GM21528 (cell line): ENCODE measurements around the gene GFRA4.

Experiments used
- ATAC-seq: cut with Tn5 transposase; IDR thresholded peaks from one replicate; pipeline ENCODE4 v1.9.1; 2021; ENCODE audit warnings: mild to moderate bottlenecking, moderate library complexity; ENCODE audit not compliant: unreplicated experiment, low FRiP score

The GFRA4 gene, protein sequence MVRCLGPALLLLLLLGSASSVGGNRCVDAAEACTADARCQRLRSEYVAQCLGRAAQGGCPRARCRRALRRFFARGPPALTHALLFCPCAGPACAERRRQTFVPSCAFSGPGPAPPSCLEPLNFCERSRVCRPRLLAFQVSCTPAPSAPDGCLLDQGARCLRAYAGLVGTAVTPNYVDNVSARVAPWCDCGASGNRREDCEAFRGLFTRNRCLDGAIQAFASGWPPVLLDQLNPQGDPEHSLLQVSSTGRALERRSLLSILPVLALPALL

DNA sequence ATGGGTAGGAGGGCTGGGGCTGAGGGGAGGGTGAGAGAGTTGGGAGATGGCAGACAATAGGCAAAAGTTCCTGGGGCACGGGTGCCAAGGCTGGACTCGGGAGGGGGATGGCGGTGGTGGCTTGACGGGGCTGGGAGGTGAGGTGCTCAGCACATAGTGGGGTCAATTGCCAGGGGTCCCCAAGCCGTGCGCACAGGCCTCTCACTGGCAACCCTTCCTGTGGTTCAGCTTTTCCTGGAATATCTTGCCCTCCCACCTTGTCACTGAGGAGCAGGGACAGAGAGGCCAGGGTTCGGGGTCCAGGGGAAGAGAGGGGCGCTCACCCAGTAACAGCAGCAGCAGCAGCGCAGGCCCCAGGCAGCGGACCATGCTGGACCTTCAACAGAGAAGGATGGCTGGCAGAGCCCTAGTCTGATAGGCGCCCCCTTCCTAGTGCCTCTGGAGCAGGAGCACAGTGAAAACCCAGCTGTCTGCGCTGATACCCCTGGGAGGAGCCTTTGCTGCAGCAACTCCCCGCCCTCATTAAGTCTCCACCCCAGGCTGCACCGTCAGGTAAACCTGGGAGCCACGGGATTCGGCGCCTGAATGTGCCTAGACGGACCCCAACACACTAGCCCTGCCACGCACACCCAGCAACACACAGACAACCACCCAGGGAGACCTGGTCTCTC is at the start of gene GFRA4:
Gene GFRA4, minus strand, starts transcription at position 369 of the 671 bp plus-strand sequence. Its CDS starts 0 bp downstream, at position 369.
- ATAC-seq = no peak

DNA sequence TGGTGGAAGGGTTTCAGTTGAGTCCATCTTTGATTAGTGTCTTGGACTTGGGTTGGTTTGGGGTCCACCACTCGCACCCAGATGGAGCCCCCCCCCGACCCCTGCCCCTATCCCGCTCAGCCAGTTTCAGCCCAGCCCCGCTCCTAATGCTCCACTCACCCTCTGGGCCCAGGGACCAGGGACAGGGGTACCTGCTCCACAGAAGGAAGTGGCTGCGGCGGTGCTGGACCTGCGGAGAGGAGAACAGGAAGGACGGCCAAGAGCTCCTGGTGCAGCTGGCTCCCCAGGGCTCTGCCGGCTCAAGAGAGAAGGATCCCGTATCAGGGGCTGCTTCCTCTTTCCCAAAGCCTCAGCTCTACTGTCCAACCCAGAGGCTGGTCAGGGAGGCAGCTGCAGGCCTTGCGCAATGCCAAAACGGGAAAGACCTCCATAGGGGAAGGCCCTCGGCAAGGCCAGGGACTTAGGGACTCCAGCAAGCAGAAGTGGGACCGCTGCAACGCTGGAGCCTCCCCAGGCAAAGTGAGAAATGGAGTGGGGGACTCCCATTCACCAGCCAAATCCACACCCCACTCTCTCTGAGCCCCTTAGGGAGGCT is 49.2 kb upstream of the GFRA4 start, which contains the start of gene SIGLEC1:
Gene SIGLEC1, minus strand, starts transcription at position 322 of the 595 bp plus-strand sequence. CDS start 5,472 bp downstream, outside the sequence.
- ATAC-seq = no peak

DNA sequence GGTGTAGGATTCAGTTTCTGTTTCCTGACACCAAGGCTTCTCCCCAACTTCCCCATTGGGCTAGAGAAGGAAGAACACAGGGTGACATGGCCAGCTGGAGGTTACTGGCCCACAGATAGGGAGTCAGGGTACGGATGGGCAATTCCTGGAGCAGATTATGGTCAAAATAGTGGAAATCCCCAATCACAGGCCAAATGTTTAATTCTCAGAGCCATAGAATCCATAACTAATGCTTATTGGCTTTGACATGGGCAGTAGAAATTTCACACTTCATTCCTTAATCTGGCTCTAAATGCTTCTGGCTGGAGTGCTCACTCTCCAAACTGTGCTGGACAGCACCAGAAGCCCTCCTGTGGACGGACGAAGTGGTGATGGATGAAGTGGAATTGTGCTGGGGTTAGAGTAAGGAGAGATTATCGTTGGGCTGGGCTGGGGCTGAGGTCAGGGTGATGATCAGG is 48.3 kb upstream of the GFRA4 start:
- no peak for ATAC-seq

DNA sequence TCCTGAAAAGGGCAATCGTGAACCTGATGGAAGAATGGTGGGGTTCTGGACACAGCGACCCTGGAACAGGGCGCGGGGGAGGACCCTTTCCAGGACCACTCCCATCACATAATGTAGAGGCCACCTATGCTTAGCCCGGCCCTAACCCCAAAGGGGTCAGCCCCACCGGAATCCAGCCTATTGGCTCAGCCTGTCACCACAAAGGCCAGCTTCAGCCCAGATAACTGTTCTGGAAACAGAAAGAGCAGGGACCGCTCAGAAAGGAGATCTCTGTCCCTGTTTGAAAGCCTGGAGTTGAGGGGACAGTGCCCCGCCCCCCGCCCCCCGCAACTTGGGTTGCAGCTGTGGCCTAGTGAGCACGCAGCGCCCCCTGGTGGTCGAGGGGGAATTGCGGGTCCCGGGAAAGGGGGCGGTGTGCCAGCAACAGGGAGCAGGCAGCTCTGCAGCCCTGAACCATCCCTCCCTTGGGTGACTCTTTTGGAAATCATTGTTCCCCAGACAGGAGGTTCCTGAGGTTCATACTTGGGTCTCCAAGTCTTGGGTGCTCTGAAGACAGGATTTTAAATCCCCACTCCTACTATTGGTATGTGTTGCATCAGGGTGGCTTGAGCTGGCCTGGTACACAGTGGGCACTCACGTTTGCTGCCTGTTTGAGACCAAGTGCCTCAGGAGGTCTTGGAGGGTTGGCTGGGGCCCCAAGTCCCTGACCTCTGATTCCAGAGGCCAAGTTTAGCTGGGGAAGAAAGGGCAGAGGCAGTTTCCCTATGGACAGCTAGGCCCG is 47.7 kb upstream of the GFRA4 start:
- no peak for ATAC-seq

DNA sequence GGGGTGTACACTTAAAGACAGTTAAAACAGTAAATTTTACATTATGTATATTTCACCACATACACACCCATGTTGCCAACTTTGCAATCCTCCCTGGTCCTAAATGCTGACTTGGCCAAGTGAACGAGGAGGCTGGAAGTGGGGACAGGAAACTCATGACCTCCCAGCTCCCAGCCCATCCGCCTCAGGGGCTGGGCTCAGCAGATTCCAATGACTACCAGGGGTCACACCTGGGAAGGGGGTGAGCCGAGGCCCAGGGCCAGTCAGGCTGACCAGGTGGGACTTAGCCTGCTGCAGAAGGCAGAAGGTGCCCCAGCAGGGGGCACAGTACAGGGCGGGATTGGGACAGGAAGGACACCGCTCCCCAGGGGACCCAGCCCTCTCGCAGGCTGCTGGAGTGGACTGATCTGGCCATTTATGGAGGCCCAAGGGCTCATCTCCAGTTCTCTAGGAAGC is 46.8 kb upstream of the GFRA4 start:
- ATAC-seq = no peak

DNA sequence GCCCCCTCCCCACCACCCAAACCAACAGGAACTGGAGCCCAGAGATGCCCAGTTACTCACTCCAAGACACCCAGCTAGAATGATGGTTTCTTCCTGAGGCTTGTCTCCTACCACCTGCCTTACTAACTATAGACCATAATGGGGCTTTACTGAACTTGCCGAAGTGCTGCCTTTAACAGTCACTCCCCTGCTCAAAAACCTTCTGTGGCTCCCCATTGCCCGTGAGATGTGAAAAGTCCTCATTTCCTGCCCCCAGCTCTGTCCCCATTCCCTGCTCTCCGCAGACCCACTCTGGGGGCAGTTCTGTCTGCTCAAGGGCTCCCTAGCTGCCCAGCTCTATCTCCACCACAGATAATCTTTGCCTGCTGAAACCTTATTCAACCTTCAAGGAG is 44.3 kb upstream of the GFRA4 start:
- no peak for ATAC-seq

DNA sequence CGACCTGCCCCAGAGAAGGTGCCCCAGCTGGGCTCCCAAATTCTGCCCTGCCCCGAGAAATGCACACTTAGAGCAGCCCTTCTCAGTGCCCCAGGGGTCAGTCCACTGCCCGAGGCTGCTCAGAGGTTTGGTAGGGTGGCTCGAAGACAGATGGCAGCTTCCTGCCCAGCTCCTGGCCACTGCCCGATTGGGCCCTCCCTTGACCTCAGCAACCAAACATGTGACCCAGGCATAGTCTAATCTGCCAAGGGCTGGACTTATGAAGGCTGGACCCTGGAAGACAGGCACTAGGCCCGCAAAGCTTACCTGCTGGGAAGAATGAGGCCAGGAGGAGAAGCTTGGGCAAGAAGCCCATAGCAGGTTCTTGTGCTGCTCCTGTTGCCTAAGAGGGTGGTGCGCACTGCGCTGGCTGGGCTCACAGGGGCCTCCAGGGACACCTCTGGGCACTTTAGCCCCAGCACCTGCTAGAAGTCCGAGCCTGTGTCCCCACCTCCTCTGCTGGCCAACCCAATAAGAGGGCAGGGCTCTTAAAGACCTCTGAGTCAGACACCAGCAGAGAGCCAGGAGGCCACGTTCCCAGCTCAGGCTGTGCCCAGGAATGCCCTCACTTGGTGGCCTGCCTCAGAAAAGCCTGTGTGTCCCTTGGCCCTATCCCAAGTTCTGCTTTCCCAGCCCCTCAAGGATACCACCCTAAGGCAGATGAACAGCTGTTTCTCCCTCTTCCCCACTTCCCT is 43.7 kb upstream of the GFRA4 start:
- no peak for ATAC-seq

DNA sequence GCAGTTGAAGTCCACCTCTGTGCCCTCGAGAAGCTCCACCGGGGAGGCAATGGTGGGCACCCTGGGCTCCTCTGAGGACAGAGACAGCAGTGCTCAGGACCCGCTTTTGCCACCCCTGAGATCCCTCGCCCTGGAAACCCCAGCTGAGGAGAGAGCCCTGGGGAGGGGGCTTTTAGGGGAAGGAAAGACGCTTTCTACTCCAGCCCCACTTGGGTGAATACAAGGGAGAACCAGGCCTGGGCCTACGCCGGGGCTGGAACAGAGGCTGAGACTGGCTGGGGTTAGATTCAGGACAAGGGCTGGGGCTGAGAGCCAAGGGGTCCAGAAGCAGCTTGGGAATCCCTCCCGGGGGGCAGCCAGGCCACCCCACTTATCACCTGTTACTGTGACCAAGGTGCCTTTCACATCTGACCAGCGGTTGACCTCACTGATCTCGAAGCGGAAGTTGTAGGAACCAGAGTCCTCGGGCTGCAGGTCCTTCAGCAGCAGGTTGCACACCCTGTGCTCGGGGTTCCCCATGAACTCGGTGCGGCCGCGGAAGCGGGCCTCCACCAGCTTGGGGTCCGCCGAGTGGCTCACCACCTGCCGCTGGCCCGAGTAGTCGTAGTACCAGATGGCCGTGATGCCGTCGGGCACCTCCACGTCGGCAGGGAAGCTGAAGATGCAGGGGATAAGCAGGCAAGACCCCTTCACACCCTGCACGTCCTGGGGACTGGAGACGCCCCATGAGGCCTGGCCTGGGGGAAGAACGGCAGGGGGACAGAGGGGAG is 43.0 kb upstream of the GFRA4 start:
- ATAC-seq = no peak

DNA sequence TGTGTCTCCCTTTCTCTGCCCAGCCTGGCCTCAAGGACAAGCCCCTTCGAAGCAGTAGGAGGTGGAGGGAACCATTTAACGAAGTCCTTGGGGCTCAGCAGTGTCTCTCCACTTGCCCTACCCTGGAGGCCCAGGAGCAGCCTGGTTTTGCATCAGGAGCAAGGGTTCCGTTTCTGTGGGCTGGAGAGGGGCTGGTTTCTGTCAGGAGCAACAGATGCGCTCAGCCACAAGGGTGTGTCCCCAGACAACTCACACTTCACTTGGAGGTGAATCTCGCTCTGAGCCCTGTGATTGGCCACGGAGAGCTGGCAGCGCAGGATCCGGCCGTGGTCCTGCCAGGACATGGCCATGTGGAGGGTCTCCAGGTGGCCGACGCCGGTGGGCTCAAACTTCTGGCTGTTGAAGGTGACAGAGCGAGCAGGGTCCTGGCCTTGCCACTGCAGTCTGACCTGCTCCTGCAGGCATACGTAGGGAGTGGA is 42.3 kb upstream of the GFRA4 start:
- no peak for ATAC-seq

DNA sequence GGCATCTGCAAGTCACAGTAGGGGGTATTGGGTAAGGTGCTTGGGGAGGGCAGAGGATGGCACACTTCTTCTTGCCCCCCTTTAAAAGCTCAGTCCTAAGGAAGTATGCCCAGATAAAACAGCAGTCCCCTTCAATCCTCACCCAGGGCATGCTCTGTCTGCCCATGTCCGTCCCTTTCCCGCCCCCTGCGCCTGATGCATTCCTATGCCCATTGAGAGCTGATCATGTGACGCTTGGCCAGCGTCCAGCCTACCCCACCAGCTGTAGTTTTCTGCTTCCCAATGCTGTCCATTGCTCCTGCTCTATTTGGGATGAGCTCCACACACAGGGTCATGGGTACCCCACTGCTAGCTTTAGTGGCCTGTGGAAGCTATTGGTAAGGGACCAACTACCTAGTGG is 40.9 kb upstream of the GFRA4 start:
- no peak for ATAC-seq

DNA sequence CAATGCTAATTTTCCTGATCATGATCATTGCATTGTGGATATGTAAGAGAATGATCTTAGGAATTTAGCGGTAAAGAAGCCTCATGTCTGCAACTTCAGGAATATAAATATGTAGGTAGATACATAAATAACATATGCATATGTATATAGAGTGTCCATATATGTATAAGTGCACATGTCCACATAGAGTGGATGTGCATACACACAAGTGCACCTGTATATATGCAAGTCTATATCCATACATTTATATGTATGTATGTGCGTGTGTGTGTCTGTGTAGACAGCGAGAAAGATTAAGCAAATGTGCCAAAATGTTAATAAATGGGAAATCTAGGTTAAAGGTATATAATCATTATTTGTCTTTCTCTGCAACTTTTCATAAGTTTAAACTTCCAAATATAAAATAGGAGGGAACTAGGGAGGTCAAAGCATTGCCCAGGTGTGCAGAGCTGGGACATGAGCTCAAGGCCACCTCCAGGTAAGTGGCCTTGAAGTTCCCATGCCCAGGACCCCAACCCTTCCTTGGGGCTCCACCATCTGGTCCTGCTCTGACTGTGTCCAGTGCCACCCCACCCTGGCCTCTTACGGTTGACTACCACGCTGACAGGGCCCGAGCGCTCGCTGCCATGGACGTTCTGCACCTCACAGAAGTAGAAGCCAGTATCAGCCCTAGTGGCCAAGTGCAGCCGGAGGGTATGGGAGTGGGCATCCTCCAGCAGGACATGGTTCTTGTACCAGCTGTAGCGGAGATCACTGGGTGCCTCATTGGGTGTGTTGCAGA is 39.6 kb upstream of the GFRA4 start:
- no peak for ATAC-seq

DNA sequence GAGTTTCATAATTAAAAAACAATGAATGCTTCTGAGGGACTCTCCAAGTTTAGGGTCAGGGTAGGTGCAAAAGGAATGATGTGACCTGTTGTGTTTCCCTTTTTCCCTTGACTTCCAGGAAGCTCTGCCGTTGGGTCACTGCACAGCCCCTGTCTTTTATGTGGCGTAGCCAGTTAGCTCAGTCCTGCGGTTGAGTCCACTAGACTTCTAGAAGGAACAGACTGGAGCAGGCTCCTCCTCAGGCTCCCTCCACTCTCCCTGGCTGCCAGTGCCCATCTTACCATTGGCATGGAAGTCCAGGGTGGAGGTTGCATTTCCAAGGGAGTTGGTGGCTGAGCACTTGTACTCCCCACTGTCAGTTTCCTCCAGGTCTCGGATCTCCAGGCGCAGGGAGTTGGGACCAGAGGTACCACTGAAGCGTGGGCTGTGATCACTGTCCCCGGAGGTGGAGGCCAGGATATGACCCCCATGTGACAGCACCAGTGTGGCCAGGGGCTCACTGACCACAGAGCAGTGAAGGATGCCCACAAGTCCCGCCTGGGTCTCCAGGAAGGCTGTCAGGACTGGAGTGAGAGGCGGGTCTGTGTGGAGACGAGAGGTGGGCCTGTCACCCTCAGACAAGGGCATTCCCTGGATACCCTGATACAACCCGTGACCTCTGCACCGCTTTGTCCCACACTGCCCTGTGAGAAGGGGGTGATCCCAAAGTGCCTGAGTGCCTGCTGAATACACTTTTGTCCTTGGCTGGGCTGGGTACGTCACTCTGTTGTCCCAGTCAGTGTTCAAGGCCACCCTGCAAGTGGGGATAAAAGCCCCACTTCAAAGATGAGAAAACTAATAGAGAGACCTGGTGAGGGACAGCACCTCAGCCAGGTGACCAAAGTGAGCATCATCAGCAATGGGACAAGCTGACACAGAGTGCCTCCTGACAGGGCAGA is 38.1 kb upstream of the GFRA4 start:
- ATAC-seq = no peak

DNA sequence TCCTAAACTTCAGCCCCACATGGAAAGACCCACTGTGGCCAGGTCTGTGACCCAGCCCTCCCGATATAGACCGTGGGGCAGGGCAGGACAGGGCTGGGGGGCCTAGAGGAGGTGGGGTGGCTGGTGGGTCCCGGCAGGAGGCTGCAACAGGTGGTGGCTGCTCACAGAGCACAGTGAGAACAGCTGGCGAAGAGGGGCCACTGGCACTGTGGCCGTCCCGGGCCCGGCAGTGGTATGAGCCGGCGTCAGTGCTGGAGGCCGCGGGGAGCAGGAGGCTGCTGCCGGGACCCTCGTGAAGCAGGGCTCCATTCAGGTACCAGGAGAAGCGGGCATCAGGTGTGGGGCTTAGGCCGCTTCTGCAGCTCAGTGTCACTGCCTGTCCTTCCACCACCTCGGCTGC is 35.8 kb upstream of the GFRA4 start:
- ATAC-seq = no peak

DNA sequence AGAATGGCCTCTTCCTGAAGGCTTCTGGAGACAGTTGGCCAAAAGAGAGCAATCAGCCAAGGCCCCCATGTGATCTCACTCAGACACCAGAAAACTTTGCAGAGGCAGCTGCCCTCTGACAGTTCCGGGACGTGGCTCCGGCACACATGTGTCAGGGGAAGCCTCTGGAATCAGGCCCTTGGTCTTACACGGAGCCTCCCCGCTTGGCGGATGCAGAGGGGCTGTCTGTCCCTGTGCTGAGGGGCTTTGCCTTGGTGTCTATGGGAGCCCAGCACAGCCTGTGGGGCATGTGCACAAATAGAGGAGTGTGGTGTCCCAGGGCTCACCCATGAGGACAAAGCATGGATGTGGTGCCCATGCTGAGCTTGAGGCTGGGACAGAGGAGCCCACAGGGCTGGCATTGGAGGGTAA is 35.4 kb upstream of the GFRA4 start:
- ATAC-seq = no peak

DNA sequence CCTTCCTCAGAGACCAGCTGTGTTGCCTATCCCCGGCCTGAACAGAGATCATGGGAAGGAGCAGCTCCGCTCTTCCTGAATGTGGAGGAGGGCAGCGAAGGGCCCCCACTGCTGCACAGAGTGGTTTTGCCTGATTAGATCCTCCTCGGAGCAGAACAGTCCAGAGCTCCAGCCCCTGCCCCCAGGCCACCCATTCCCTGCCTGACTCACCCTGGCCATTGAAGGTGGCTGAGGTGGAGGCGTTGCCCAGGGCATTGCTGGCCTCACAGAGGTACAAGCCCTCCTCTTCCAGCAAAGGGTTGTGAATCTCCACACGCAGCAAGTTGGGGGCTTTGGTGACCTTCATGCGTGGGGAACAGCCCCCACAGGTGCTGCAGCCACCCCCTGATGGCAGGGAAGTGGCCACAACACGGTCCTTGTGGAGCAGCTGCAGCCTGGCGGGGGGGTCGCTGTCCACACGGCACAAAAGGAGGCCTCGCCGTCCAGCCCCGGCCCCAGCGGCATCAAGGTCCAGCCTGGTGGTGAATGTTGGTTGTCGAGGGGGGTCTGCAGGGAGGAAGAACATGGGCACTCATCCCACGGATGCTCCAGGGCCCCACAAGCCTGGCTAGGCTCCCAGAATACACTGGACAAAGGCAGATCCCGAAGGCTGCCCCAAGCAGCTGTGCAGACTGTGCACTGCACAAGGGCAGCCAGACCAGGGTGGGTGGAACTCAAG is 34.5 kb upstream of the GFRA4 start:
- ATAC-seq = no peak

DNA sequence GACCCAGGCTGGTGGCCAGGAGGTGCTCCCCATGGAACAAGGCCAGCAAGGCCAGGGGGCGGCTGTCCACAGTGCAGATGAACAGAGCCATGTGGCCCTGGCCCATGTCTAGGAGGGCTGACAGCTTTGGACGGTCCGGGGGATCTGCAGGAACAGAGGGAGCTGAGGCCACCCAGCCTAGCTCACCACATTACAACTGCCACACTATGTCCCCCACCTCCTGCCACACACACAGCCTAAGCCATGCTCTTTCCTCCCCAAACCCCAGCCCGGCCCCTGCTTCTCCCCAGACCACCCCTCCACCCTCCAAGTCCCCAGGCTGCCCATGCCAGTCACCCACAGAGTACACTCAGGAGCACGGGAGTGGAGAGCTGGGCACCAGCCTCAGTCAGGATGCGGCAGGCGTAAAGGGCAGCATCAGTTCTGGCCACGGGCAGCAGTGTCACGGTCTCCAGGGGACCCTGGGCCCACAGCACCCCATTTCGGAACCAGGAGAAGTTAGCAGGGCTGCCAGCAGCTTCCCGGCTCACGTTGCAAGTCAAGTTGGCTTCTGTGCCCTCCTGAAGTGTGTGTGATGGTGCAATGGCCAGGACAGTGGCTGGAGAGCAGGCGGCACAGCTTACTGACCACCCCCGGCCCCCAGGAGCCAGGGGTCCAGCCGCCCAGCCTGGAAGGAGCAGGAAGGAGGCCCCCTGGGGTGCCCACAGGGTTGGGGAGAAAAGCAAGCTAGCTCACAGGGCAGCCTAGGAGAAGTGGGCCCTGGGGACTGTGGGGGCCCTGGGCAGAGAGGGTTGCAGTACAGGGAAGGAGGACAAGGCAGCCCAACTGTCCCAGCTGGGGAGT is 33.8 kb upstream of the GFRA4 start:
- ATAC-seq = no peak
